ENCODE measurements around the gene GOLGA3. TPM values are rescaled to one million over a fixed set of nuclear protein-coding genes. Genes with fewer than 3 reads are reported as not detected.

GOLGA3 gene
- total RNA-seq, 2 experiments from 2014 or later, result 31.5 to 34.0 TPM

- H3K36me3 Mint-ChIP-seq (ENCODE audit: low read depth), result peaks cover 95% of the 10 kb centered on the region
- no peak overlapping the region for H3K27ac Mint-ChIP-seq
- ChIA-PET CTCF (no interaction called here), POLR2A (interaction anchor here (0.5 kb wide), 1 partner anchor 190 kb away, joined by 3 read pairs; no protein-coding TSS in a partner anchor)
- Histone ChIP-seq H3K27me3 (ENCODE audit: control insufficient read depth in 1 of 2, insufficient read depth in 2 of 2, low read length in 2 of 2) (no peaks in the 10 kb centered on the region), H3K36me3 (ENCODE audit: insufficient read depth, low read length) (peaks cover 96% of the 10 kb centered on the region), H3K4me3 (ENCODE audit: low read length) (no peak overlapping the region), H3K27ac (ENCODE audit: low read depth in 1 of 2, low read length in 2 of 2) (no peak overlapping the region), H3K9me3 (ENCODE audit: control insufficient read depth in 1 of 2, insufficient read depth in 1 of 2, low read length in 2 of 2) (no peaks in the 10 kb centered on the region), H3K4me1 (ENCODE audit: insufficient read depth, low read length) (no peaks in the 10 kb centered on the region)
- no peak for TF ChIP-seq CTCF (IDR thresholded peaks at IDR 0.05)
- H3K4me3 Mint-ChIP-seq, result no peak overlapping the region
- intact Hi-C loops (cut with DNase I, micrococcal nuclease), result no loop called here
- no peak for DNase-seq
- no peaks in the 10 kb centered on the region for H3K27me3 Mint-ChIP-seq
- H3K4me1 Mint-ChIP-seq (ENCODE audit: low read depth), result peaks cover 13% of the 10 kb centered on the region
- no peak for ATAC-seq (ENCODE audit: poor library complexity)
- H3K9me3 Mint-ChIP-seq, result no peaks in the 10 kb centered on the region
Measured at GRCh38 chr12:132743831-132744230, 84.8 kb downstream of the GOLGA3 start.

- H3K27me3 Mint-ChIP-seq, result no peaks in the 10 kb centered on the region
- ATAC-seq (ENCODE audit: poor library complexity) (no peak), DNase-seq (no peak)
- peaks cover 92% of the 10 kb centered on the region for H3K36me3 Mint-ChIP-seq (ENCODE audit: low read depth)
- Histone ChIP-seq H3K36me3 (ENCODE audit: insufficient read depth, low read length) (peaks cover 87% of the 10 kb centered on the region), H3K27me3 (ENCODE audit: control insufficient read depth in 1 of 2, insufficient read depth in 2 of 2, low read length in 2 of 2) (no peaks in the 10 kb centered on the region), H3K9me3 (ENCODE audit: control insufficient read depth in 1 of 2, insufficient read depth in 1 of 2, low read length in 2 of 2) (no peaks in the 10 kb centered on the region), H3K4me3 (ENCODE audit: low read length) (no peak overlapping the region), H3K27ac (ENCODE audit: low read depth in 1 of 2, low read length in 2 of 2) (no peak overlapping the region), H3K4me1 (ENCODE audit: insufficient read depth, low read length) (no peaks in the 10 kb centered on the region)
- H3K4me3 Mint-ChIP-seq, result no peak overlapping the region
- no peak for TF ChIP-seq CTCF (IDR thresholded peaks at IDR 0.05)
- peaks cover 13% of the 10 kb centered on the region for H3K4me1 Mint-ChIP-seq (ENCODE audit: low read depth)
- CTCF ChIA-PET, result no interaction called here
- POLR2A ChIA-PET, result interaction anchor here (1.4 kb wide), 1 partner anchor 31 kb away, joined by 4 read pairs; the partner anchor contains the start of gene PGAM5
- intact Hi-C loops (cut with DNase I, micrococcal nuclease), result no loop called here
- no peaks in the 10 kb centered on the region for H3K9me3 Mint-ChIP-seq
- H3K27ac Mint-ChIP-seq, result no peak overlapping the region
Measured at GRCh38 chr12:132741620-132742019, 87.0 kb downstream of the GOLGA3 start.

GRCh38 chr12:132740652-132741051 is 88.0 kb downstream of the GOLGA3 start:
- Histone ChIP-seq H3K9me3 (ENCODE audit: control insufficient read depth in 1 of 2, insufficient read depth in 1 of 2, low read length in 2 of 2) (no peaks in the 10 kb centered on the region), H3K36me3 (ENCODE audit: insufficient read depth, low read length) (peaks cover 86% of the 10 kb centered on the region), H3K27me3 (ENCODE audit: control insufficient read depth in 1 of 2, insufficient read depth in 2 of 2, low read length in 2 of 2) (no peaks in the 10 kb centered on the region), H3K4me3 (ENCODE audit: low read length) (no peak overlapping the region), H3K27ac (ENCODE audit: low read depth in 1 of 2, low read length in 2 of 2) (no peak overlapping the region), H3K4me1 (ENCODE audit: insufficient read depth, low read length) (no peaks in the 10 kb centered on the region)
- intact Hi-C loops (cut with DNase I, micrococcal nuclease), result no loop called here
- Mint-ChIP-seq H3K27me3 (no peaks in the 10 kb centered on the region), H3K4me3 (no peak overlapping the region), H3K9me3 (no peaks in the 10 kb centered on the region), H3K27ac (no peak overlapping the region), H3K36me3 (ENCODE audit: low read depth) (peaks cover 92% of the 10 kb centered on the region), H3K4me1 (ENCODE audit: low read depth) (peaks cover 13% of the 10 kb centered on the region)
- TF ChIP-seq CTCF (IDR thresholded peaks at IDR 0.05), result no peak
- no peak for DNase-seq
- CTCF ChIA-PET, result no interaction called here
- POLR2A ChIA-PET, result interaction anchor here (1.4 kb wide), 1 partner anchor 30 kb away, joined by 4 read pairs; the partner anchor contains the start of gene PGAM5
- ATAC-seq (ENCODE audit: poor library complexity), result no peak

Measured in CD4-positive, alpha-beta T cell (primary cell).